Activated CD8-positive, alpha-beta memory T cell treated with anti-CD3 and anti-CD28 coated beads for 36 hours (primary cell): ENCODE measurements around the gene OVCH2. TPM values are rescaled to one million over a fixed set of nuclear protein-coding genes. Genes with fewer than 3 reads are reported as not detected.
"Not testable (repeated sequence)": the region's sequence is repeated elsewhere in the genome, so short reads cannot be mapped to it uniquely, and the experiment has no call there.

ENCODE experiments used
- CTCF ChIA-PET: fragments of 350-600 bp; sonication (Branson Sonifier 250); formaldehyde crosslinking; loops from one replicate; lab custom pipeline; 2021; ENCODE audit warnings: antibody characterized with exemption; lab: Charles Lee
- POLR2A ChIA-PET: fragments of 350-600 bp; sonication (Branson Sonifier 250); formaldehyde crosslinking; loops from one replicate; lab custom pipeline; 2021; ENCODE audit warnings: antibody characterized with exemption; lab: Charles Lee
- total RNA-seq, 2 experiments: library from RNA; stranded (reverse); gene quantifications; one replicate each; pipeline ENCODE4 v1.2.3, GENCODE V29; 2021

The OVCH2 gene
- total RNA-seq, result not detected

GRCh38 chr11:7706377-7706776 lies at the start of gene OVCH2:
OVCH2 (minus strand) TSS chr11:7706477; CDS start chr11:7706394, 83 bp downstream.
- ChIA-PET CTCF (no interaction called here), POLR2A (no interaction called here)

GRCh38 chr11:7749456-7749855 lies 43.2 kb upstream of the OVCH2 start:
- ChIA-PET POLR2A (no interaction called here), CTCF (no interaction called here)

- POLR2A ChIA-PET, CTCF ChIA-PET: not testable (repeated sequence)
Measured at GRCh38 chr11:7734767-7735166, 28.5 kb upstream of the OVCH2 start.

- CTCF ChIA-PET, result no interaction called here
- POLR2A ChIA-PET, result no interaction called here
Measured at GRCh38 chr11:7714786-7715185, 8.5 kb upstream of the OVCH2 start.

GRCh38 chr11:7703740-7704139 lies 2.5 kb downstream of the OVCH2 start:
- ChIA-PET POLR2A (no interaction called here), CTCF (no interaction called here)

GRCh38 chr11:7696424-7696823 lies 9.9 kb downstream of the OVCH2 start:
- CTCF ChIA-PET, result no interaction called here
- POLR2A ChIA-PET, result no interaction called here

- ChIA-PET POLR2A (no interaction called here), CTCF (interaction anchor here (0.9 to 1.4 kb wide), 4 partner anchors 120 to 405 kb away, joined by 4 to 6 read pairs (median 4); partner anchors contain the start of gene PPFIBP2)
Measured at GRCh38 chr11:7694235-7694634, 12.0 kb downstream of the OVCH2 start.

- ChIA-PET POLR2A (no interaction called here), CTCF (no interaction called here)
Measured at GRCh38 chr11:7692426-7692825, 13.9 kb downstream of the OVCH2 start.

GRCh38 chr11:7691759-7692350 lies 14.4 kb downstream of the OVCH2 start:
- POLR2A ChIA-PET, result no interaction called here
- CTCF ChIA-PET, result no interaction called here

GRCh38 chr11:7690648-7691047 lies 15.6 kb downstream of the OVCH2 start:
- POLR2A ChIA-PET, result no interaction called here

GRCh38 chr11:7689239-7689638 lies 17.0 kb downstream of the OVCH2 start:
- POLR2A ChIA-PET, result no interaction called here
- CTCF ChIA-PET, result no interaction called here

More at GRCh38 chr11:7690648-7691047, 15.6 kb downstream of the OVCH2 start:
- CTCF ChIA-PET, result interaction anchor here (0.9 kb wide), 1 partner anchor 24 kb away, joined by 3 read pairs; no protein-coding TSS in a partner anchor

GRCh38 chr11:7688238-7688826 lies 17.9 kb downstream of the OVCH2 start:
- ChIA-PET CTCF (interaction anchor here (2.5 kb wide), 1 partner anchor 21 kb away, joined by 5 read pairs; no protein-coding TSS in a partner anchor), POLR2A (no interaction called here)

- POLR2A ChIA-PET, result no interaction called here
- CTCF ChIA-PET, result interaction anchor here (2.5 kb wide), 1 partner anchor 20 kb away, joined by 5 read pairs; no protein-coding TSS in a partner anchor
Measured at GRCh38 chr11:7687386-7687785, 18.9 kb downstream of the OVCH2 start.

GRCh38 chr11:7686761-7687160 lies 19.5 kb downstream of the OVCH2 start:
- ChIA-PET POLR2A (no interaction called here), CTCF (interaction anchor here (2.5 kb wide), 1 partner anchor 19 kb away, joined by 5 read pairs; no protein-coding TSS in a partner anchor)

GRCh38 chr11:7683571-7683970 lies 22.7 kb downstream of the OVCH2 start:
- POLR2A ChIA-PET, result no interaction called here
- CTCF ChIA-PET, result no interaction called here

- ChIA-PET POLR2A (no interaction called here), CTCF (interaction anchor here (1.1 kb wide), 1 partner anchor 165 kb away, joined by 4 read pairs; the partner anchor contains the start of gene PPFIBP2)
Measured at GRCh38 chr11:7677796-7678201, 28.5 kb downstream of the OVCH2 start.

- ChIA-PET POLR2A (no interaction called here), CTCF (interaction anchor here (1.1 kb wide), 1 partner anchor 164 kb away, joined by 4 read pairs; the partner anchor contains the start of gene PPFIBP2)
Measured at GRCh38 chr11:7677071-7677470, 29.2 kb downstream of the OVCH2 start.

GRCh38 chr11:7675631-7676030 lies 30.6 kb downstream of the OVCH2 start:
- POLR2A ChIA-PET, result no interaction called here
- CTCF ChIA-PET, result no interaction called here

GRCh38 chr11:7673724-7674434 lies 32.4 kb downstream of the OVCH2 start:
- CTCF ChIA-PET, result no interaction called here
- POLR2A ChIA-PET, result no interaction called here
